AML-193 (cell line): Measurements from ENCODE around the gene GOLGA1.

ENCODE experiments used
- DNase-seq, 2 experiments: peaks; one replicate each; lab custom pipeline; 2025; lab: John Stamatoyannopoulos, UW

GOLGA1 gene

GRCh38 chr9:124835026-124835557, 105.8 kb downstream of the GOLGA1 start:
- no peak for DNase-seq

GRCh38 chr9:124834591-124834990, 106.3 kb downstream of the GOLGA1 start:
- no peak for DNase-seq

GRCh38 chr9:124831642-124832364, 109.1 kb downstream of the GOLGA1 start:
- DNase-seq: no peak

- DNase-seq: no peak
These were observed 110.3 kb downstream of the GOLGA1 start for GRCh38 chr9:124830593-124830992.

GRCh38 chr9:124829334-124829669, 111.6 kb downstream of the GOLGA1 start:
- DNase-seq: no peak

GRCh38 chr9:124828489-124829333, 112.2 kb downstream of the GOLGA1 start:
- DNase-seq: no peak
